Vagina (tissue), 2 donors: ENCODE data around the gene CST9L.

Source experiments
- CTCF ChIP-seq, 3 experiments: fragments of 450-650 bp in 2 of 3; fragments of 200-600 bp in 1 of 3; sonication (generic) in 1 of 3; IDR thresholded peaks; one replicate each; pipeline ENCODE4 v1.5.1; 2017 to 2019; ENCODE audit warnings: antibody characterized with exemption in 3 of 3, mild to moderate bottlenecking in 2 of 3, moderate library complexity in 2 of 3
- POLR2A ChIP-seq, 2 donors: fragments of 450-650 bp; IDR thresholded peaks; one replicate each; pipeline ENCODE4 v1.6.1; 2017; ENCODE audit warnings: antibody characterized with exemption in 2 of 2, mild to moderate bottlenecking in 2 of 2, moderate library complexity in 2 of 2

GRCh38 chr20:23588434-23589403 is 20.4 kb upstream of the CST9L start:
- TF ChIP-seq CTCF (IDR thresholded peaks at IDR 0.05) (no peak), POLR2A (IDR thresholded peaks at IDR 0.05) (no peak)
